ENCODE data around the gene RAB8B. TPM values are rescaled to one million over a fixed set of nuclear protein-coding genes. Genes with fewer than 3 reads are reported as not detected.
A peak's percentile ranks its signal among the peaks of the same experiment; 100 is the strongest.

The RAB8B gene
- total RNA-seq, 3 donors from 2014 or later: 31.3 to 46.2 (median 36.7) TPM

- no peak overlapping the region for H3K4me3 ChIP-seq
- intact Hi-C loops (cut with DNase I; ENCODE audit: low total_unique reads): no loop called here
- no peaks in the 10 kb centered on the region for H3K36me3 ChIP-seq
Measured at GRCh38 chr15:63288342-63288741, 98.9 kb downstream of the RAB8B start.

DNA sequence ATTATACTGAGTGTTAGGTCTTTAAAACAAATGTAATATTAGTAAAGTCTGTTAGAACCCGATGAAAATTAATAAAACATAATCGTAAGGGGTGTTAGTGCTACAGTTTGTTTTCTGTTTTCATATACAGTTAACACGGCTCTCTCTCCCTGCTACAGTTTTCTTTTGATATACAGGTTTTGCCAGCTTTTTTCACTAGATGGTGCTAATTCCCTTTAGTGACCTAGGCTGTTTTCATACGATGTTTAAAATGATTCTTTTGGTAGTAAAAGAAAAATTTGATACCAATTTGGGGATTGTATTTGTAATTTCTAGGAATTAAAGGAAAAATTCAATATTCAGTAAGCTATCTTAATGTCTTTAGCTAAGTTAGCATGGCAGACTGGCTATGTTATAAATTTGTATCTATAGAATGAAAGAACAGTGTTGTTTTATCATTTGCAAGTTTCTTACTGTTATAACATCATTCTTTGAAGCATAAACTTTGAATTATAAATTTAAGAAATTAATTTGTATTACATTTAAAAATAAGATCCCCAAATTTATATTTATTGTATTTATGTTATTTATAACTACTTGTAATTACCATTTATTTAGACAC lies 99.5 kb downstream of the RAB8B start:
- Histone ChIP-seq H3K4me3 (no peak overlapping the region), H3K27me3 (no peaks in the 10 kb centered on the region), H3K9me3 (no peaks in the 10 kb centered on the region), H3K27ac (no peak overlapping the region), H3K36me3 (no peaks in the 10 kb centered on the region), H3K4me1 (no peaks in the 10 kb centered on the region)
- TF ChIP-seq POLR2A (IDR thresholded peaks at IDR 0.05) (no peak), POLR2AphosphoS5 (IDR thresholded peaks at IDR 0.05) (no peak)
- TF ChIP-seq, protein P1, sequence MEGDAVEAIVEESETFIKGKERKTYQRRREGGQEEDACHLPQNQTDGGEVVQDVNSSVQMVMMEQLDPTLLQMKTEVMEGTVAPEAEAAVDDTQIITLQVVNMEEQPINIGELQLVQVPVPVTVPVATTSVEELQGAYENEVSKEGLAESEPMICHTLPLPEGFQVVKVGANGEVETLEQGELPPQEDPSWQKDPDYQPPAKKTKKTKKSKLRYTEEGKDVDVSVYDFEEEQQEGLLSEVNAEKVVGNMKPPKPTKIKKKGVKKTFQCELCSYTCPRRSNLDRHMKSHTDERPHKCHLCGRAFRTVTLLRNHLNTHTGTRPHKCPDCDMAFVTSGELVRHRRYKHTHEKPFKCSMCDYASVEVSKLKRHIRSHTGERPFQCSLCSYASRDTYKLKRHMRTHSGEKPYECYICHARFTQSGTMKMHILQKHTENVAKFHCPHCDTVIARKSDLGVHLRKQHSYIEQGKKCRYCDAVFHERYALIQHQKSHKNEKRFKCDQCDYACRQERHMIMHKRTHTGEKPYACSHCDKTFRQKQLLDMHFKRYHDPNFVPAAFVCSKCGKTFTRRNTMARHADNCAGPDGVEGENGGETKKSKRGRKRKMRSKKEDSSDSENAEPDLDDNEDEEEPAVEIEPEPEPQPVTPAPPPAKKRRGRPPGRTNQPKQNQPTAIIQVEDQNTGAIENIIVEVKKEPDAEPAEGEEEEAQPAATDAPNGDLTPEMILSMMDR (IDR thresholded peaks at IDR 0.05): peak; percentile 25 to 72 (median 62)
- intact Hi-C loops (cut with DNase I; ENCODE audit: low total_unique reads): no loop called here
- DNase-seq (ENCODE audit: low spot score in 2 of 2): no peak

More at GRCh38 chr15:63288342-63288741, 98.9 kb downstream of the RAB8B start:
- H3K27ac ChIP-seq: no peak overlapping the region
- H3K27me3 ChIP-seq: no peaks in the 10 kb centered on the region
- H3K4me1 ChIP-seq: no peaks in the 10 kb centered on the region
- no peaks in the 10 kb centered on the region for H3K9me3 ChIP-seq
- no peak for DNase-seq (ENCODE audit: low spot score in 2 of 2)
- no peak for TF ChIP-seq POLR2AphosphoS5 (IDR thresholded peaks at IDR 0.05)
- TF ChIP-seq, protein P1 (IDR thresholded peaks at IDR 0.05): no peak
- no peak for TF ChIP-seq POLR2A (IDR thresholded peaks at IDR 0.05)

- no peaks in the 10 kb centered on the region for H3K4me1 ChIP-seq
- no peak overlapping the region for H3K27ac ChIP-seq
- intact Hi-C loops (cut with DNase I; ENCODE audit: low total_unique reads): no loop called here
- H3K27me3 ChIP-seq: no peaks in the 10 kb centered on the region
- H3K4me3 ChIP-seq: no peak overlapping the region
- no peaks in the 10 kb centered on the region for H3K9me3 ChIP-seq
- DNase-seq (ENCODE audit: low spot score in 2 of 2): no peak
- TF ChIP-seq, protein P1 (IDR thresholded peaks at IDR 0.05): no peak
- TF ChIP-seq POLR2A (IDR thresholded peaks at IDR 0.05): no peak
- no peak for TF ChIP-seq POLR2AphosphoS5 (IDR thresholded peaks at IDR 0.05)
- H3K36me3 ChIP-seq: no peaks in the 10 kb centered on the region
Measured at GRCh38 chr15:63291507-63291906, 102.1 kb downstream of the RAB8B start.

DNA sequence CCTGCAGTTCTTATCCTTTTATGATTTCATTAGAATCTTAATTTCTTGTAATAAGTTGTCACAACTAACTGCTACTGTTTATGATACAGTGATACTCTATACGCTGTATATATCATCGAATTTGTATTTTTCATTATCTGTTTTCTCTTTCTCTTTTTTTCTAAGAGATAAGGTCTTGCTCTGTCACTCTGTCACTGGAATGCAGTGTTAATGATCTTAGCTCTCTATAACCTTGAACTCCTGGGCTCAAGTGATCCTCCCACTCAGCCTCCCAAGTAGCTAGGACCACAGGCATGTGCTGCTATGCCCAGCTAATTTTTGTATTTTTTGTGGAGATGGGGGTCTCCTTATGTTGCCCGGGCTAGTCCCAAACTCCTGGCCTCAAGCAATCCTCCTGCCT lies 102.8 kb downstream of the RAB8B start:
- intact Hi-C loops (cut with DNase I; ENCODE audit: low total_unique reads): no loop called here
- TF ChIP-seq POLR2A (IDR thresholded peaks at IDR 0.05) (no peak), POLR2AphosphoS5 (IDR thresholded peaks at IDR 0.05) (no peak)
- TF ChIP-seq, protein P1 (IDR thresholded peaks at IDR 0.05): no peak
- Histone ChIP-seq H3K27me3 (no peaks in the 10 kb centered on the region), H3K36me3 (no peaks in the 10 kb centered on the region), H3K4me3 (no peak overlapping the region), H3K4me1 (no peaks in the 10 kb centered on the region), H3K27ac (no peak overlapping the region), H3K9me3 (no peaks in the 10 kb centered on the region)
- no peak for DNase-seq (ENCODE audit: low spot score in 2 of 2)

DNA sequence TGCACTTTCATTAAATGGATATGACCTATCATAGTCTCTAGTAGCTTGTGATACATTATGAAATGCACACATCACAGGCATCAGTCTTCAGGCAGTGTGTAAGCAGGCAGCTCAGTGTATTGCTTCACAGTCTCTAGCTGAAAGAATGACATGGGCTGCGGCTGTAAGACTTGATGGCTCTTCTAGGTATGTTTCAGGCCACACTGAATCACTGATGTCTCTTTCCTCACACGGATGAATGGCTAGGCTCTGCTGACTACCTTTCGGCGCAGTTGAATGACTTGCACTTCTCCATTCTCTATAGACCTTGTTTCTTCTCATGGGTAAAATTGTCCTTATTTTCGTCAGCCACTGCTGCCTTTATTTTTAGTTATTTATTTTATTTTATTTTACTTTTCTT lies 103.4 kb downstream of the RAB8B start:
- Histone ChIP-seq H3K4me1 (no peaks in the 10 kb centered on the region), H3K27ac (no peak overlapping the region), H3K27me3 (no peaks in the 10 kb centered on the region), H3K4me3 (no peak overlapping the region), H3K9me3 (no peaks in the 10 kb centered on the region), H3K36me3 (no peaks in the 10 kb centered on the region)
- no peak for DNase-seq (ENCODE audit: low spot score in 2 of 2)
- intact Hi-C loops (cut with DNase I; ENCODE audit: low total_unique reads): no loop called here
- TF ChIP-seq, protein P1 (IDR thresholded peaks at IDR 0.05): no peak
- no peak for TF ChIP-seq POLR2AphosphoS5 (IDR thresholded peaks at IDR 0.05)
- TF ChIP-seq POLR2A (IDR thresholded peaks at IDR 0.05): no peak

All from breast epithelium (tissue), 4 donors.